Activated naive CD4-positive, alpha-beta T cell treated with anti-CD3 and anti-CD28 coated beads for 36 hours (primary cell): ENCODE measurements around the gene SEC14L1. TPM values are rescaled to one million over a fixed set of nuclear protein-coding genes. Genes with fewer than 3 reads are reported as not detected.

Experiments
- CTCF ChIA-PET: fragments of 350-600 bp; sonication (Branson Sonifier 250); formaldehyde crosslinking; loops from one replicate; lab custom pipeline; 2021; ENCODE audit warnings: antibody characterized with exemption; lab: Charles Lee
- DNase-seq: peaks from one replicate; pipeline ENCODE4 v3.0.0-alpha.2; 2020
- H3K27ac Mint-ChIP-seq: one replicate; pipeline ENCODE4 v1.8.0; 2021; ENCODE audit warnings: mild to moderate bottlenecking, mixed read lengths
- H3K27me3 Mint-ChIP-seq: one replicate; pipeline ENCODE4 v1.8.0; 2021; ENCODE audit warnings: low read depth, mixed read lengths
- H3K36me3 Mint-ChIP-seq: one replicate; pipeline ENCODE4 v1.8.0; 2021; ENCODE audit warnings: low read depth, mixed read lengths
- H3K4me1 Mint-ChIP-seq: one replicate; pipeline ENCODE4 v1.8.0; 2021; ENCODE audit warnings: low read depth, mixed read lengths
- H3K4me3 Mint-ChIP-seq: one replicate; pipeline ENCODE4 v1.8.0; 2021; ENCODE audit warnings: mild to moderate bottlenecking, moderate library complexity, mixed read lengths
- H3K9me3 Mint-ChIP-seq: one replicate; pipeline ENCODE4 v1.8.0; 2021; ENCODE audit warnings: mixed read lengths
- intact Hi-C: fragments of 100-400 bp; cut with micrococcal nuclease; formaldehyde crosslinking; loops from one replicate; pipeline ENCODE4 v1.15.1; 2023
- total RNA-seq, 2 experiments: library from RNA; stranded (reverse); gene quantifications; one replicate each; pipeline ENCODE4 v1.2.3, GENCODE V29; 2021

The SEC14L1 gene
- total RNA-seq, 2 experiments from 2014 or later = 39.6 to 42.5 TPM

DNA sequence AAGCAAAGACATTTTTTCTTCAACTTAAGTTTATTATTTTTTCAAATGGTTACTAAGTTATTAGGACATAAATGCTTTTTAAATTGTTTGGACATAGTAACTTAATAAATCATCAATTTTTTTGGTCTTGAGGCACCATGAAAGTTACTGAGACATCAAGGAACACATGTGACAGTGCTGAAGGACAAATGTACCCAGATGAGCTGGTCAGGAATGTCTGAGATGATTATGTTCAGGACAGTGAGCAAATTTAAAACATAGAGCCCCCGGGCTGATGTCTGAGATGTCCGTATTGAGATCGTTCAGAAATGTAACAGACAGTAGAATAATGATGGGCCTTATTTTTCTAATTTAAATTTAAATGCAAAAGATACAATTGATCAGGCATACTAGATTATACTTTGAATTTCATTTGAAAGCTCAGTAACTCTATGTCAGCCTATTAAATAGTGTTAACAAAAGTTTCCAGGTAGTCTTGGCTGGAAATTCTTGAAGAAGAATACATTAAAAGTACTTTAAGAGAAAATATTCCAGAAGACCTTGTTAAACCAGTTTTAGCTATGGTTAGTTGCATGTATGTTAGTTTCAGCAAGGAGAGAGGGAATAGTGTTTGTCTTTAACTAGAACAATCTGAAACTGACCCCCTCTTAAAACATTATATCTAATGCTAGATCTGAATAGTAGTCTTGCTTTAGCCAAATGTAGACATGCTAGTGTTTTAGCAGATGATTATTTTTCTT, 36.4 kb downstream of the SEC14L1 start:
- CTCF ChIA-PET = interaction anchor here (1.2 kb wide), 1 partner anchor 13 kb away, joined by 3 read pairs; no protein-coding TSS in a partner anchor
- no peak overlapping the region for H3K27ac Mint-ChIP-seq

GRCh38 chr17:77178050-77178449, 37.3 kb downstream of the SEC14L1 start:
- Mint-ChIP-seq H3K9me3 (peaks cover 22% of the 10 kb centered on the region), H3K27me3 (no peaks in the 10 kb centered on the region), H3K27ac (no peak overlapping the region), H3K4me3 (no peak overlapping the region), H3K4me1 (peaks cover 28% of the 10 kb centered on the region), H3K36me3 (peaks cover 20% of the 10 kb centered on the region)
- CTCF ChIA-PET = interaction anchor here (1.2 kb wide), 1 partner anchor 13 kb away, joined by 3 read pairs; no protein-coding TSS in a partner anchor
- no peak for DNase-seq
- intact Hi-C loops = no loop called here

More for the DNA sequence above, 36.4 kb downstream of the SEC14L1 start:
- H3K36me3 Mint-ChIP-seq = peaks cover 23% of the 10 kb centered on the region
- no peak overlapping the region for H3K4me3 Mint-ChIP-seq
- H3K9me3 Mint-ChIP-seq = peaks cover 26% of the 10 kb centered on the region
- peaks cover 19% of the 10 kb centered on the region for H3K4me1 Mint-ChIP-seq
- intact Hi-C loops = no loop called here
- no peaks in the 10 kb centered on the region for H3K27me3 Mint-ChIP-seq
- no peak for DNase-seq

- Mint-ChIP-seq H3K36me3 (peaks cover 15% of the 10 kb centered on the region), H3K4me3 (no peak overlapping the region), H3K9me3 (peaks cover 17% of the 10 kb centered on the region), H3K4me1 (peaks cover 31% of the 10 kb centered on the region), H3K27me3 (no peaks in the 10 kb centered on the region), H3K27ac (no peak overlapping the region)
- intact Hi-C loops = no loop called here
- CTCF ChIA-PET = no interaction called here
- DNase-seq = no peak
Measured at GRCh38 chr17:77178563-77178962, 37.8 kb downstream of the SEC14L1 start.

DNA sequence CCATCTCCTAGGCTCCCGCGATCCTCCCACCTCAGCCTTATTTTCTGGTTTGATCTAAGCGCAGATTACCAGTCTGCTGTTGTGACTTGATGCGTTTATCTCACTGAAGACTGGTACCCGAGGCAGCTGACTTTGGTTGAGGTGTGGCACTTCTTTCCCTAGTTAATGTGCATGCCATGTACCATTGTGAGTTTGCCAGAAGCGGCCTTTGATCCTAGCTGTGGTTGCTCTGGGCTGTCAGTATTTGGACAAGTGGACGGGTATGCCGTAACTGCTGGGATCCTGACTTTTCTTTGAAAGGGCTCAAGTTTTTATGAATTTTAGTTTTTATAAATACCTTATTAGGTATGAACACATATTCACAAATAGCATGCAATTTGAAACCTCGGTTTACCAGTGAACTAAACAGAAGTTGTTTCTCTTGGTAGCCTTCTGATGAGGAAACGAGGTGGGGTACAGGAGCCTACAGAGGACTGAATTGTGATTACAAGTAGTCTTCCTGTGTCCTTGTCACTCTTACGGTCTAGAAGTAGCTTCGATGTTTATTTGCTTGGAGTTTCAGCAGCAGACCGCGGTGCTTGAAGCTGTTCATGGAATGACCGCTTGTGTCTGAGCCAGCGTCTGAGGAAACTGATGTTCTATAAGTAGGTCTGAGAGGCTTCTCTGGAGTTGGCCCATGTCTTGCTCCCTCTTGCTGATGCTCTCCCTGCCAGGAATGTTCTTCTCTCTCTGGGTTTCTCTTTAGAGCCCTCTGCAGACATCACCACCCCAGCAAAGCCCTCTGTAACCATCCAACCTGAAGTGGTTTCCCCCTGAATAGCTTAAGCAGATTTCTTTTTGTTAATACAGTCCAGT, 40.0 kb downstream of the SEC14L1 start:
- Mint-ChIP-seq H3K27me3 (no peaks in the 10 kb centered on the region), H3K9me3 (peaks cover under 1% of the 10 kb centered on the region), H3K4me1 (peaks cover 37% of the 10 kb centered on the region), H3K4me3 (no peak overlapping the region), H3K27ac (no peak overlapping the region), H3K36me3 (no peaks in the 10 kb centered on the region)
- intact Hi-C loops = no loop called here
- no peak for DNase-seq
- CTCF ChIA-PET = interaction anchor here (0.6 to 1.0 kb wide), 2 partner anchors 15 to 92 kb away, joined by 3 read pairs; no protein-coding TSS in a partner anchor

- H3K27me3 Mint-ChIP-seq = no peaks in the 10 kb centered on the region
- intact Hi-C loops = no loop called here
- peaks cover 37% of the 10 kb centered on the region for H3K4me1 Mint-ChIP-seq
- CTCF ChIA-PET = interaction anchor here (0.6 to 1.4 kb wide), 4 partner anchors 16 to 97 kb away, joined by 4 to 6 read pairs (median 4); no protein-coding TSS in a partner anchor
- H3K36me3 Mint-ChIP-seq = no peaks in the 10 kb centered on the region
- peak overlapping the region; percentile 30 for H3K4me3 Mint-ChIP-seq
- DNase-seq = peak; percentile 16
- peak overlapping the region; percentile 79 for H3K27ac Mint-ChIP-seq
- no peaks in the 10 kb centered on the region for H3K9me3 Mint-ChIP-seq
Measured at GRCh38 chr17:77182205-77183172, 41.7 kb downstream of the SEC14L1 start.

GRCh38 chr17:77184474-77184873, 43.7 kb downstream of the SEC14L1 start:
- no peaks in the 10 kb centered on the region for H3K9me3 Mint-ChIP-seq
- intact Hi-C loops = no loop called here
- CTCF ChIA-PET = interaction anchor here (0.9 to 1.0 kb wide), 2 partner anchors 97 to 128 kb away, joined by 3 to 5 read pairs; no protein-coding TSS in a partner anchor
- no peaks in the 10 kb centered on the region for H3K27me3 Mint-ChIP-seq
- H3K36me3 Mint-ChIP-seq = no peaks in the 10 kb centered on the region
- no peak overlapping the region for H3K27ac Mint-ChIP-seq
- no peak overlapping the region for H3K4me3 Mint-ChIP-seq
- DNase-seq = no peak
- H3K4me1 Mint-ChIP-seq = peaks cover 46% of the 10 kb centered on the region

DNA sequence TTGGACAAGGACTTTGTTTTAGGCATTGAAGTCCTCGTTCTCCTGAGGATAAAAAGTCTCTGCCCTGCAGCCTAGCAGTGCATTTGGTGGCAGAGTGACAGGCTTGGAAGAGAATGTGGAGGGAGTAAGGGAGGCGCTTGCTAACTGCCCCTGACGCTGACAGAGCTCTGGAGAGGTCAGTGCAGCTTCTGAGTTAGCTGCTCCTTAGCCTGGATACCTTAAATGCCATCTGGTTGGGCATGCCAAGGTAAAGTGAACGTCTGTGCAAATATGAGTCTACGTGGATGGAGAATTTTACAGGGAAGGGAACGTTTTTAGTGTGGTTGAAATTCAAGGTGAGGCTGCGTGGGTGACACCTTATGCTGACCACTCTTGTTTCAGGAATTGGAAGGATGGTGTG, 44.4 kb downstream of the SEC14L1 start:
- Mint-ChIP-seq H3K27ac (no peak overlapping the region), H3K36me3 (no peaks in the 10 kb centered on the region), H3K9me3 (no peaks in the 10 kb centered on the region), H3K4me1 (peaks cover 47% of the 10 kb centered on the region), H3K4me3 (no peak overlapping the region), H3K27me3 (no peaks in the 10 kb centered on the region)
- CTCF ChIA-PET = interaction anchor here (0.9 to 1.0 kb wide), 2 partner anchors 98 to 129 kb away, joined by 3 to 5 read pairs; no protein-coding TSS in a partner anchor
- no peak for DNase-seq
- intact Hi-C loops = loop anchor here (5.0 kb wide), 1 partner anchor 88 kb away; no protein-coding TSS in a partner anchor

GRCh38 chr17:77186141-77186604, 45.4 kb downstream of the SEC14L1 start:
- peaks cover 44% of the 10 kb centered on the region for H3K4me1 Mint-ChIP-seq
- CTCF ChIA-PET = no interaction called here

DNA sequence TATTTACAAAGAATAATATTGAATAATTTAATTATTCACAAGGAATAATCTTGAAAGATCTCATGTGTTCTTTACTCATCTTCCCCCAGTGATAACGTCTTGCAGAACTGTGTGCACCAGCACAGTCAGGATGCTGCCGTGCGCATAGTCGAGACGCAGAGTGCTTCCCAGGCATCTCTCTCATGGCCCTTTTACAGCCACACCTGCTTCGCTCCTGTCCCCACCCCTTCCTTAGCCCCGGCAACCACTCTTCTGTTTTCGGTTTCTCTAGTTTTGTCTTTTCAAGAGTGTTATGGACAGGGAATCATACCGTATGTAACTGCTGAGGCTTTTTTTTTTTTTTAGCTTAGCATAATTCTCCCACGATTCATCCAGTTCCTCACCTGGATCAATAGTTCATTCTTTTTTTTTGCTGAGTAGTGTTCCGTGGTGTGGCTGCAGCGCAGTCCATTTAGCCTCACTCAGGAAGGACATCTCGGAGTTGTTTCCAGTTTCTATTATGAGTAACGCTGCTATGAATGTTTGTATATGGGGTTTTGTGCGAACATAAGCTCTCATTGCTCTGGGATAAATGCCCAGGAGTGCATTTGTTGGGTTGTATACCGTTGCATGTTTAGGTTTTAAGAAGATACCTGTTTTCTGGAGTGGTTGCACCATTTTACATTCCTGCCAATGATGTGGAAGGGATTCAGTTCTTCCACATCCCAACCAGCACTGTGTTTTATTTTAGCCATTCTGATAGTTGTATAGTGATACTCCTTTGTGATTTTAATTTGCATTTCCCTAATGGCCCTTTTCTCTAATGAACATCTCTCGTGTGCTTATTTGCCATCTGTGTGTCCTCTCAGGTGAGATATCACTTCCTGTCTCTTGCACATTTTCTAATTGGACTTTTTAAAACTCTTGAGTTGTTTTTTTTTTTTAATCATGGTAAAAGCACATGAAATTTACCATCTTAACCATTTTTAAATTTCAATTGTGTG, 47.6 kb downstream of the SEC14L1 start:
- Mint-ChIP-seq H3K4me3 (peak overlapping the region; percentile 17), H3K4me1 (peaks cover 25% of the 10 kb centered on the region), H3K9me3 (no peaks in the 10 kb centered on the region), H3K27me3 (no peaks in the 10 kb centered on the region), H3K27ac (peak overlapping the region; percentile 80), H3K36me3 (peaks cover 7% of the 10 kb centered on the region)
- CTCF ChIA-PET = no interaction called here
- DNase-seq = peak; percentile 16
- intact Hi-C loops = loop anchor here (1.0 to 5.0 kb wide), 2 partner anchors 48 to 91 kb away; partner anchors contain the start of gene SEC14L1

More at GRCh38 chr17:77186141-77186604, 45.4 kb downstream of the SEC14L1 start:
- DNase-seq = peak; percentile 46
- H3K36me3 Mint-ChIP-seq = peaks cover under 1% of the 10 kb centered on the region
- H3K9me3 Mint-ChIP-seq = no peaks in the 10 kb centered on the region
- intact Hi-C loops = loop anchor here (1.0 to 5.0 kb wide), 2 partner anchors 29 to 89 kb away; no protein-coding TSS in a partner anchor
- no peaks in the 10 kb centered on the region for H3K27me3 Mint-ChIP-seq
- H3K4me3 Mint-ChIP-seq = no peak overlapping the region
- H3K27ac Mint-ChIP-seq = no peak overlapping the region

DNA sequence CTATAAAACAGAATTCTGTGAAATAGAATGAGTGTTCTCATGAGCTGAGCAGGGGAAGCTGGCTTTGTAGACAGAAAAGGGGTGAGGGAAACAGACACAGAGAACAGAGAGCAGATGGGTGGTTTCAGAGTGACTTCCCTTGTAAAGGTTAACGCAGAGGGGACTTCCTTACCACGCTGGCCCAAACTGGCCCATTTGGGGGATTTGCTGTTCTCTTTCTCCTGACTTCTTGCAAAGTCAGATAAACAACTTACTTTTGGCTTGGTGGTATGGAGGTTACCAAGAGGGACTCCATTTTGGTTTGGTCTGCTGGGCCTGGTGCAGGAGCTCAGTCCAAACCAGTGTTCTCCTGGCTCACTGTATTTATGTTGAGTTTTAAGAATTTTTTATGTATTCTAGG, 48.4 kb downstream of the SEC14L1 start:
- DNase-seq = peak; percentile 81
- Mint-ChIP-seq H3K36me3 (peaks cover 11% of the 10 kb centered on the region), H3K4me1 (peaks cover 20% of the 10 kb centered on the region), H3K4me3 (peak overlapping the region; percentile 17), H3K9me3 (no peaks in the 10 kb centered on the region), H3K27ac (peak overlapping the region; percentile 80), H3K27me3 (no peaks in the 10 kb centered on the region)
- intact Hi-C loops = loop anchor here (1.0 to 5.0 kb wide), 2 partner anchors 49 to 92 kb away; partner anchors contain the start of gene SEC14L1
- CTCF ChIA-PET = no interaction called here
